Stomach smooth muscle (tissue), 2 donors: ENCODE data around the gene TH.

ENCODE experiments used
- H3K27ac ChIP-seq: one replicate; pipeline ENCODE4 v1.7.0; 2013; ENCODE audit warnings: mild to moderate bottlenecking, low read length, inconsistent platforms
- H3K27me3 ChIP-seq, 2 donors: one replicate each; pipeline ENCODE4 v1.7.0; 2013; ENCODE audit warnings: low read length in 2 of 2; ENCODE audit not compliant: insufficient read depth in 2 of 2, control insufficient read depth in 1 of 2
- H3K36me3 ChIP-seq, 2 donors: one replicate each; pipeline ENCODE4 v1.7.0; 2013; ENCODE audit warnings: low read length in 2 of 2; ENCODE audit not compliant: control insufficient read depth in 2 of 2, insufficient read depth in 2 of 2
- H3K4me1 ChIP-seq: one replicate; pipeline ENCODE4 v1.7.0; 2013; ENCODE audit warnings: low read length; ENCODE audit not compliant: control insufficient read depth, insufficient read depth
- H3K4me3 ChIP-seq, 2 donors: one replicate each; pipeline ENCODE4 v1.7.0; 2013; ENCODE audit warnings: low read length in 2 of 2
- H3K9ac ChIP-seq, 2 donors: one replicate each; pipeline ENCODE4 v1.7.0; 2013; ENCODE audit warnings: low read length in 2 of 2, mild to moderate bottlenecking in 1 of 2
- H3K9me3 ChIP-seq, 2 donors: one replicate each; pipeline ENCODE4 v1.7.0; 2013; ENCODE audit warnings: low read length in 2 of 2; ENCODE audit not compliant: control insufficient read depth in 2 of 2
- donor health status: healthy.
- donor health status: Pancreatic carcinoma.

Gene TH

DNA sequence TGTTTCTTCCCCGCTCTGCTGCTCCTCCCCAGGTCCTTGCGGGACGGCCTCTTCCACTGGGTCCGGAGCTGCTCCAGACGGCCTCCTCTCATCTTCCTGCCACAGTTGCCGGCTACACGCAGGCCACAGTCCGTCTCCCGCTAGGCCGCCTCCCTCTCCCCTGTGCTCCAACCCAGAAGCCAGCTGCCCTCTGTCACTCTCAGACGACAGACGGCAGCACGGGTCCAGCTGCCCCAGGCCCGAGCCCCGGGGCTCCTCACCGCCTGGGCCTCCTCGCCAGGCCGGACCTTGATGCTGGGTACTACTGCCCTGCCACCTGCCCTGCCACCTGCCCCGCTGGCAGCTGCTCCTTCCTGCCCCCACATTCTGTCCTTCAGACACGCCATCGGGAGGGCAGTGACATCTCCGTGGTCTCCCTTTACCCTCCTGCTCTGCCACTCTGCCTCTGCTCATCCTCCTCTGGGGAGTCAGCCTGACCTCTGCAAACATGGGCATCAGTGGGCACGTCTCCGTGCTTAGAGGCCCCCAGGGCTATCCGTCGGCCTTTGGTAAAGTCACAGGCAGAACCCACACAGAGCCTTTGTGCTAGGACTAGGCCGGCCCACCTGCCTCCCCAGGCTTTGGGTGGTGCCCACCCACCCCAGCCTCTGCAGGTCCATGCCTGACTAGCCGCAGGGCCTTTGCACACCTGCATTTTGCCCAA is 43.1 kb upstream of the TH start:
- Histone ChIP-seq H3K9me3 (no peaks in the 10 kb centered on the region), H3K27me3 (peaks cover 5 to 12% of the 10 kb centered on the region in 2 donors), H3K27ac (no peak overlapping the region), H3K4me1 (no peaks in the 10 kb centered on the region), H3K36me3 (no peaks in the 10 kb centered on the region), H3K9ac (no peak overlapping the region), H3K4me3 (no peak overlapping the region)

DNA sequence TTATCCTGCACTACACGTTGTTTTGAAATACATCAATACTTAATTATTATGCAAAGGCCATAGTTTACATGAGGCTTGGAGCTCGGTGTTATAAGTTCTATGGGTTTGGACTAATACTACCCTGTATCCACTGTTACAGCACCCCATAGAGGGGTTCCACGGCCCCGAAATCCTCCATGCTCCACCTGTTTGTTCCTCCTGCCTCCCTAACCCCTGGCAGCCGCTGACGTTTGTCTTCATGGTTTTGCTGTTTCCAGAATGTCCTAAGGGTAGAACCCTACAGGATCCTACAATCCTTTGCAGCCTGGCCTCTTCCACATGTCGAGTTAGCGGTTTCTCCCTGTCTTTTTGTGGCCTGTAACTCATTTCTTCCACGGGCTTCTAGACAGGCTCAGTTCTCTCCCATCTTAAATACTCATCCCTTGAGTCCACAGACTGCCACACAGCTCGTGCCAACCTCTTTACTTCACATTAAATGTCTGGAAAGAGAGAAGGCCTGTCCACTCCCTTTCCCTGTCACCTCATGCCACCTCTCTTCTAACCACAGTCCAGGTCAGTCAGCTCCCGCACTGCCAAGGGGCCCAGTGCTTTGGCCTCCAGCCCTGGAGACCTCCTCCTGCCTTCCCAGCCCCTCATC is 42.4 kb upstream of the TH start:
- Histone ChIP-seq H3K27me3 (peaks cover 5 to 12% of the 10 kb centered on the region in 2 donors), H3K36me3 (no peaks in the 10 kb centered on the region), H3K4me1 (no peaks in the 10 kb centered on the region), H3K9ac (no peak overlapping the region), H3K27ac (no peak overlapping the region), H3K4me3 (no peak overlapping the region), H3K9me3 (no peaks in the 10 kb centered on the region)

DNA sequence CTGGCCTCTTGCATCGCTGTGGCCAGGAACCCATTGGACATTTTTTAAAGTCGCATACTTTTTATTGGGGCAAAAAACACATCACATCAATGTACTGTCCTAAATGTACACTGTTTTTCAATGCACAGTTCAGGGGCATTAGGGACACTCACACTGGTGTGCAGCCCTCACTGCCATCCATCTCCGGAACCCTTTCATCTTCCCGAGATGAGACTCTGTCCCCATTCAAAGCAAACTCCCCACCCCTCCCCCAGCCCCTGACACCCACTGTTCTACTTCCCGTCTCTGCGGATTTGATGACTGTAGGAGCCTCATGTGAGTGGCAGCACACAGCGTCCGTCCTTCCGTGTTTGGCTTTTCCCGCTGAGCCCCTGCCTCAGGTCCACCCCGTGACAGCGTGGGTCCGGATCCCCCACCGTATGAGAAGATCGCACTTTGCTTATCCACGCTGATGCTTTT is 41.8 kb upstream of the TH start:
- Histone ChIP-seq H3K27me3 (peaks cover 5 to 12% of the 10 kb centered on the region in 2 donors), H3K4me1 (no peaks in the 10 kb centered on the region), H3K9me3 (no peaks in the 10 kb centered on the region), H3K27ac (no peak overlapping the region), H3K4me3 (no peak overlapping the region), H3K9ac (no peak overlapping the region), H3K36me3 (no peaks in the 10 kb centered on the region)

DNA sequence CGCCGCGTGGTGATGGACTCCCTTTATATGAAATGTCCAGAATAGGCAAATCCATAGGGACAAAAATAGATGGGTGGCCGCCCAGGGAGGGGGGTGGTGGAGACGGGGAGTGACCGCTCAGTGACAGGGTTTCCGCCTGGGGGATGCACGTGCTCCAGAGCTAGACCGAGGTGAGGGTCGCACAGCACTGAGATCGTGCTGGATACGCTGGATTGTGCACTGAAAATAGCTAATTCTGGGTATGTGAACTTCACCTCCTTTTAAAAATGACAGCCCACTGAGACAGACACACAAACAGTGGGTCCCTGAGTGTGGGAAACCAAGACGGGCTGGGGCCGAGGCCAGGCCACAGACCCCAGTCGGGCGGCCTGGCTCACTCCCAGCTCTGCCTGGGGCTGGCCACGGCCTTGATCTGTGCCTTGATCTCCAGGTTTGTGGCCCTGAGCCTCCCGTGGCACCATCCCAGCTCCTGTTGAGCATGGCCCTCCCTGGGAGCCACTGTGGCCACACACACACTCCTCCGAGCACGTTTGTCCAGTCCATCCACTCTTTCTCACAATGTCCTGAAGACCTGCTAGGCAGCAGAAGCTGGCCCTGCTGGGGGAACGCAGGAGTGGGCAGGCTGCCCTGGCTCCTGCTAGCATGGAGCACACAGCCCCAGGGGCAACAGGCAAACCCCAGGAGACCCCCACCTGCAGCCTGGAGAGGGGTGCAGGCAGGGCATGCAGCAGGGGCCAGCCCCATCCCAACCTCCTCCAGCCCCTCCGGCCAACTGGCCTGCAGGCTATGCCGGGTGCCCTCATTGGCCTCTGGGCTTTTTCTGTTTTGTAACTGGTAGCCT is 41.0 kb upstream of the TH start:
- Histone ChIP-seq H3K9ac (no peak overlapping the region), H3K27ac (no peak overlapping the region), H3K4me3 (no peak overlapping the region), H3K36me3 (no peaks in the 10 kb centered on the region), H3K4me1 (no peaks in the 10 kb centered on the region), H3K27me3 (peaks cover 5 to 12% of the 10 kb centered on the region in 2 donors), H3K9me3 (peaks cover 0 to under 1% of the 10 kb centered on the region in 2 donors)

DNA sequence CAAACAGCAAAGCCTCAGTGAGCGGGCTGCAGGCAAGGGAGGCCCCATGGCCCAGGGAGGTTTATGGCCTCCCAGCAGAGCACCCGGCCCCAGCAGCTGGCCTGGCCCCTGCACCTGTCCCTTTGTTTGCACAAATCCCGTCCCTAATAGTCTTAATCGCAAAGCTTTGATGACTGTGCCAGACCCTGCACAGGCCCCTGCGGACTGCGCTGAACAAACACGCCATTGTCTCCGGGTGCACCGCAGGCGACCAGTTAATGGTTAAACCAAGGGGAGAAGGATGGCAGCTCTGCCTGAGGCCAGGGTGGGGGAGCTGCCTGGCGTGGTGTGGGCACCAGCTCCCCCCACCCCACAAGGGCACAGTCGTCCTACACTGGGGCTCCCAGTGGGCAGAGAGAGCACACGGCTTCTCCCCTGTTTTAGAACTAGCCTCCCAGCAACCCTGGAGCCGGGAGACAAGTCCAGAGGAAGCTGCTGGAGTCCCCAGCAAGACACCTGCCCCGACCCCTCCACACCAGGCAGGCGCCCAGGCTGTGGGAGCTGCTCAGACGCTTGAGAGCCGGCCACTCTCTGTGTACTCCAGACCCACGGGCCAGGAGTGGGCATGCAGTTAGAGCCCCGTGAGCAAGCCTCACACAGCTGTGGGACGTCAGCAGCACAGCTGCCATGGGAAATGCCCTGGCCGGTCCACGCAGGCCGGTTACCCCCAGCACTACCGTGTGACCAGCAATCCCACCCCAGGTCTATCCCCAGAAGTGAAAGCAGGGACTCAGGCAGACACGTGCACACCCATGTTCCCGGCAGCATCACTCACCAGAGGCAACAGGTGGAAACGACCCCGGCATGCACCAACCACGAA is 39.7 kb upstream of the TH start:
- no peak overlapping the region for H3K4me3 ChIP-seq
- no peak overlapping the region for H3K27ac ChIP-seq
- H3K9me3 ChIP-seq = peaks cover 0 to 8% of the 10 kb centered on the region in 2 donors
- H3K36me3 ChIP-seq = no peaks in the 10 kb centered on the region
- no peak overlapping the region for H3K9ac ChIP-seq
- no peaks in the 10 kb centered on the region for H3K4me1 ChIP-seq
- H3K27me3 ChIP-seq = peaks cover 2 to 7% of the 10 kb centered on the region in 2 donors

DNA sequence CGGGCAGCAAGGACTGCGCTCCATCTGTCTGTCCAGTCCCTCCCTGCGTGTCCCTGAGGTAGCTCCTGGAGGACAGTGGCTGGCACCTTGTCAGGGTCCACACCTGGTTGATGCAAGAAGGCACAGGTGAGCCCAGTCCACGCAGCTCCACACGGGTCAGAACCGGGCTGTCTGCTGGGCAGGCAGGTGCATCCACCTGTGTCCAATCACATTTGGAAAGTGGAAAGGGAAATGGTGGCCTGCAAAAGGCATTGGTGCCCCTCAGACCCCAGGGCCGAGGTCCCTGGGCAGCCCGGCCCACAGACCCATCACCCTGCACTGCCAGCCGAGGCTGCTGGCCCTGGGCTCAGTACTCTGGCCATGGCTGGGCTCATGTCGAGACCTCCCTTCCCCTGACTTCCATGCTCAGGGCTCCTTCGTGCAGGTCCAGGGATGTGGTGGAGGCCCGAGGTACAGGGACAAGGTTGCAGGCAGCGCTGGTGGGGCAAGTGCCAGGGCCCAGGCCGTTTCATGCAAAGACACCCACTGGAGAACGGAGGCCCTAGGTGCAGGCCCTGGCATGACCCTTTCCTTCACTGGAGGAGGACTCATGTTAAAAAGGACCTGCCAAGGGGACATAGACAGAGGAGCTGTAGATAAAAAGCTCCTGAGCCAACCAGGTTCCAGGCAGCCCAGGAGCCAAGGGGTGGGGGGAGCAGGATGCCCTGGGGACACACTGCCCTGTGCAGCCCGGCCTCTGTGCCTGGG is 38.9 kb upstream of the TH start:
- Histone ChIP-seq H3K9me3 (peaks cover 0 to 8% of the 10 kb centered on the region in 2 donors), H3K36me3 (no peaks in the 10 kb centered on the region), H3K27ac (no peak overlapping the region), H3K4me1 (no peaks in the 10 kb centered on the region), H3K27me3 (peaks cover 0 to 3% of the 10 kb centered on the region in 2 donors), H3K9ac (no peak overlapping the region), H3K4me3 (no peak overlapping the region)

DNA sequence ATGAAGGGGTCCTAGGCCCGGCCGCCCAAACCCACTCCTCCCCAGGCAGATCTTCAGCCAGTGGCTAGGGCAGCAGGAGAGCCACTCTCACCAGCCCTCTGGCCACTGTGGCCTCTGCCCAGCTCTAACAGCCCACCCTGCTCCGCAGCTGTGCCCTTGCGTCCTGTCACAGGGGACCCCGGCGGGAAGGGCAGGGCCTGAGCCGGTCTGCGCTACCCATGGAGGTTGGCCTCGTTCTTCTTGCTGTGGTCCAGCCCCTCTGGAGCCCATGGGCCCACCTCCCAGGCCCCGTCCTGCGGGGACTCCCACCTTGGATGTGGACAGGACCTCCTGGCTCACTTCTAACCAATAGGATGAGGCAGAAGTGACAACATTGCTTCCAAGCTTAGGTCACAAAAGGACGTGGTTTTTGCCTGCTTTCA is 38.3 kb upstream of the TH start:
- H3K27ac ChIP-seq = no peak overlapping the region
- H3K4me3 ChIP-seq = no peak overlapping the region
- no peaks in the 10 kb centered on the region for H3K36me3 ChIP-seq
- no peaks in the 10 kb centered on the region for H3K4me1 ChIP-seq
- no peak overlapping the region for H3K9ac ChIP-seq
- peaks cover 0 to 3% of the 10 kb centered on the region in 2 donors for H3K27me3 ChIP-seq
- peaks cover 0 to 8% of the 10 kb centered on the region in 2 donors for H3K9me3 ChIP-seq

DNA sequence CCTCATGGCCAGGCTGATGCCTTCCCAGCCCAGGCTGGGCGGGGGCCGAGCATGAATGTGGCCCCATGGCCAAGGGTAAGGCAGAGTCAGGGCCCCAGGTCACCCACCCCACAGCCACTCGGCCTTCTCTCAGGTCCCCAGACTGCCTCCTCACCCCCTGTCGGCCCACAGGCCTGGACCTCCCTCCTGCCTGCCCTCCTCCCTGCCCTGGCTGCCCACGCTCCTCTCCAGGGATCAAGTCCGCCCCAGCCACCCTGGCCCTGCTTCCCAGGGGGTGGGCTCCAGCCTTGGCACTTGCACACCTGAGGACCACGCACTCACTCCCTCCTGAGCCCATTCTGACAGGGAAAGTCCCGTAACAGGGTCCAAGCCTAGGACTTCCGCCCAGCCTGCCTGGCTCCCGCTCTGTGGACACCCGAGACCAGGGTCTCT is 37.8 kb upstream of the TH start:
- Histone ChIP-seq H3K9me3 (peaks cover 0 to 8% of the 10 kb centered on the region in 2 donors), H3K36me3 (no peaks in the 10 kb centered on the region), H3K4me1 (no peaks in the 10 kb centered on the region), H3K27ac (no peak overlapping the region), H3K4me3 (no peak overlapping the region), H3K9ac (no peak overlapping the region), H3K27me3 (peaks cover 0 to 3% of the 10 kb centered on the region in 2 donors)

DNA sequence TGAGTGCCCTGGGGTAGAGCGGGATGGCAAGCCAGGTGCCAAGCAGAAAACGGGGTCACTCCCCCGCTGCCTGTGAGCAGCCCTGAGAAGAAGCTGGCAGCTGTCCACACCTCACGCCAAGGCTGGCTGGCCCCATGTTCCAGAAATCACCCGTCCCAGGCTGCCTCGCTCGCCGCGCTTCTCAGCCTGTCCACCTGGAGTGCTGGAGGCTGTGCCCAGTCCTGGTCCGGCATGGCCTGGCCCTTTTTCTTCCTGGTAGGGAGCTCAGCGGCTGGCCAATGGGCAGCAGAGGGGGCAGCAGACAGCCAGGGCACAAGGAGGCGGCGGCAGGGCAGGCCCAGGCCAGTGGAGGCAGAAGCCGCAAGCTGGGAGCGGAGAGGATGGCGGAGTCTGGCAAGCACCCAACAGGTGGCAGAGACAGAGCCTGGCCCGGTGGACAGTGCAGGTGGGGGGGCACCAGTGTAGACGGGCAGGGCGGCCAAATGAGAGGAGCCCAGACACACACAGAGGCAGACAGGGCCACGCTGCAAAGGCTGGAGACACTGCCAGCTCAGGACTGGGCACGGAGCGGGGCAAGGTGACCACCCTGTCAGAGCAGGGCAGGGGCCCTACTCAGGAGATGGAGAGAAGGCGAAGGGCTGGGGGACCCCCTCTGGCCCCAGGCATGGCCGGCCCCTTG is 37.2 kb upstream of the TH start:
- peaks cover 0 to 8% of the 10 kb centered on the region in 2 donors for H3K9me3 ChIP-seq
- no peaks in the 10 kb centered on the region for H3K36me3 ChIP-seq
- H3K27me3 ChIP-seq = peaks cover 0 to 3% of the 10 kb centered on the region in 2 donors
- H3K9ac ChIP-seq = no peak overlapping the region
- no peak overlapping the region for H3K4me3 ChIP-seq
- H3K4me1 ChIP-seq = no peaks in the 10 kb centered on the region
- H3K27ac ChIP-seq = no peak overlapping the region
